Endothelial cell of umbilical vein (primary cell): ENCODE measurements around the gene CACNA1C.

Experiments used
- CTCF ChIP-seq, 2 donors: IDR thresholded peaks; 1 replicate in 1 of 2; 2 replicates in 1 of 2; pipeline ENCODE4 v1.5.1; 2011; ENCODE audit warnings: low read length in 2 of 2, mild to moderate bottlenecking in 2 of 2, moderate library complexity in 2 of 2, control low read depth in 1 of 2, inconsistent platforms in 1 of 2, low read depth in 1 of 2; ENCODE audit not compliant: insufficient read depth in 1 of 2; ENCODE audit errors: extremely low read depth in 1 of 2
- EZH2 ChIP-seq: IDR thresholded peaks from 2 replicates; pipeline ENCODE4 v1.6.1; 2012; ENCODE audit warnings: borderline replicate concordance, low read depth, mild to moderate bottlenecking, moderate library complexity, low read length, inconsistent platforms; ENCODE audit not compliant: severe bottlenecking
- FOS ChIP-seq: IDR thresholded peaks from 2 replicates; pipeline ENCODE4 v1.6.1; 2011; ENCODE audit warnings: mild to moderate bottlenecking, low read length, moderate library complexity, borderline replicate concordance; ENCODE audit not compliant: insufficient read depth
- GATA2 ChIP-seq: IDR thresholded peaks from 2 replicates; pipeline ENCODE4 v1.7.0; 2011; ENCODE audit warnings: low read depth, mild to moderate bottlenecking, moderate library complexity, mixed read lengths, low read length; ENCODE audit not compliant: insufficient read length, insufficient read depth
- JUN ChIP-seq: IDR thresholded peaks from 2 replicates; pipeline ENCODE4 v1.6.1; 2011; ENCODE audit warnings: borderline replicate concordance, low read depth; ENCODE audit not compliant: insufficient read length, insufficient read depth
- MAX ChIP-seq: IDR thresholded peaks from 2 replicates; pipeline ENCODE4 v1.6.1; 2011; ENCODE audit not compliant: insufficient read depth, insufficient read length
- MYC ChIP-seq: IDR thresholded peaks from one replicate; pipeline ENCODE4 v1.6.1; 2011; ENCODE audit warnings: mild to moderate bottlenecking, low read depth, low read length
- POLR2A ChIP-seq: IDR thresholded peaks from 2 replicates; pipeline ENCODE4 v1.6.1; 2012; ENCODE audit warnings: low read depth, mild to moderate bottlenecking, control low read depth, low read length
- POLR2AphosphoS5 ChIP-seq: IDR thresholded peaks from 2 replicates; pipeline ENCODE4 v1.6.1; 2012; ENCODE audit warnings: low read depth, mild to moderate bottlenecking, control low read depth, low read length, moderate library complexity; ENCODE audit not compliant: insufficient read depth

DNA sequence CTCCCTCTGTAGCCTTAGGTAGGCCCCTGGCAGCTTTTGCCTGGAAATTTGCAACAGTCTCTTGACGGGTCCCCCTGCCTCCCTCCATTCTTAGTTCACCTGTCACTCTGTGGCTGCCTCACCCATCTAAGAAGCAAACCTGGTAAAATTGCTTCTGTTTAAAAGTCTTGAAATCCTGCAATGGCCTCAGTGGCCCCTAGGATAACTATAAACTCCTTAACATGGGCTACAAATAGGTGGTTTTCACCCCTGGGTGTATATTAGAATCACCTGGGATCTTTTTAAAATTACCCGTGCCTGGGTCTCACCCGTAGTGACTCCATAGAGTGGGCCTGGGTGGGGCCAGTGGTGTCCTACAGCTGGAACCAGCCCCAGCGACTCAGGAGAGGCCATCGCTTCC is 332.7 kb downstream of the CACNA1C start:
- no peak for TF ChIP-seq CTCF (IDR thresholded peaks at IDR 0.05; ENCODE audit: extremely low read depth in 1 of 2, insufficient read depth in 1 of 2, low read depth in 1 of 2, low read length in 2 of 2)
- no peak for TF ChIP-seq JUN
- TF ChIP-seq POLR2A = no peak
- no peak for TF ChIP-seq EZH2
- TF ChIP-seq POLR2AphosphoS5 = no peak
- no peak for TF ChIP-seq MAX
- no peak for TF ChIP-seq FOS
- TF ChIP-seq MYC = no peak
- no peak for TF ChIP-seq GATA2
